ENCODE data around the gene SPEM1.

SPEM1 gene

DNA sequence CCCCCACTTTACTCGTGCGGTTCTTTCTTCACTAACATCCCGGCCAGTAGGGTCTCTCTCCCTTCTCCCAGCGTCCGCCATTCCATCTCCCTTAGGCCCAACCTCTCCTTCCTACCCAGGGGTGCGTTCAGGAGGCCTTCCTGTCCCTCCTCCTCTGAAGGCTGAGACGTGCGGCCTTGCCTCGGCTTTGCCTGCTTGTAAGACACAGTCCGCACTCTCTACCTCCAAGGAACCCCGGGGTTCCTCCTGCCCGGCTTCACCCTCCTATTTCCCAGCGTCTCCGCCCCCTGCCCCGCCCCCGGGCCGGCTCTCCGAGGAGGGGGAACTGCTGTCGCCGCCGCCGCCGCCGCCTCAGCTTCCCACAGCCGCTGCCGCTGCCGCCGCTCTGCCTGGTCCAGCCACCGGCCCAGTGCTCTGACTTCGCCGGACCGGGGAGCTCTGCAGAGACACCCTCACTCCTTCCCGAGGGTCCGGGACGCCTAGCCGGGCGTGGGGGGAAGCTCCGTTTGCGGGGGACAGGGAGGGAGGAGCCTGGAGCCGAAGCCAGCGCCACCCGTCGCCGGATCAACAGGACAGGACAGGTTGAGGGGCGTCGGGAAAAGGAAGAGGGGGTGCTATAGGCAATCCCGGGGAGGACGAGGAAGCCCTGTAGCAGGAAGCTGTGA lies 18.0 kb downstream of the SPEM1 start:
- Histone ChIP-seq H3K79me1 (ENCODE audit: low read depth, low read length) (no peaks in the 10 kb centered on the region), H3K14ac (ENCODE audit: low read length) (peak overlapping the region; percentile 99), H3K36me3 (replicated peaks in 1 of 2; ENCODE audit: control insufficient read depth in 2 of 2, insufficient read depth in 2 of 2, low read length in 2 of 2) (no peaks in the 10 kb centered on the region), H3K9me3 (replicated peaks in 1 of 2; ENCODE audit: control insufficient read depth in 2 of 2, insufficient read depth in 1 of 2, low read depth in 1 of 2, low read length in 2 of 2) (peaks cover 0 to 4% of the 10 kb centered on the region in 2 donors), H2BK120ac (ENCODE audit: low read depth, low read length) (no peak overlapping the region), H3K23ac (ENCODE audit: low read depth, low read length, poor library complexity) (peak overlapping the region; percentile 89), H3K27ac (replicated peaks; ENCODE audit: low read length) (no peak overlapping the region), H3K9ac (ENCODE audit: low read depth, low read length, poor library complexity) (peak overlapping the region; percentile 84), H2BK15ac (ENCODE audit: low read length) (peak overlapping the region; percentile 95), H2AFZ (ENCODE audit: low read length) (peak overlapping the region; percentile 96), H2BK12ac (ENCODE audit: low read length) (no peak overlapping the region), H3K18ac (ENCODE audit: low read length) (peak overlapping the region; percentile 95), H3K27me3 (ENCODE audit: control insufficient read depth in 3 of 3, insufficient read depth in 3 of 3, low read depth in 1 of 3, low read length in 3 of 3) (peaks cover 29 to 47% (median 38%) of the 10 kb centered on the region in 3 experiments), H2AK5ac (ENCODE audit: low read depth, low read length) (peak overlapping the region; percentile 19), H3K4ac (ENCODE audit: low read length) (no peak overlapping the region), H4K8ac (ENCODE audit: low read depth, low read length) (no peak overlapping the region), H2BK5ac (ENCODE audit: low read length) (no peak overlapping the region), H4K91ac (ENCODE audit: low read depth, low read length, poor library complexity) (no peak overlapping the region), H3K4me1 (ENCODE audit: control insufficient read depth in 2 of 2, insufficient read depth in 1 of 2, low read depth in 1 of 2, low read length in 2 of 2) (peaks cover 25 to 29% of the 10 kb centered on the region in 2 donors), H3K4me3 (ENCODE audit: low read length in 2 of 2) (peak overlapping the region; percentile 45 to 75), H3K4me2 (ENCODE audit: insufficient read depth, low read length, poor library complexity, severe bottlenecking) (peak overlapping the region; percentile 93)
- WGBS, 2 donors (ENCODE audit: extremely low coverage in 2 of 2, insufficient read length in 2 of 2, insufficient replicate concordance in 1 of 2): no CpG with 5 or more reads among the region's 48 CpGs
- DNase-seq (ENCODE audit: low spot score): peak; percentile 58

DNA sequence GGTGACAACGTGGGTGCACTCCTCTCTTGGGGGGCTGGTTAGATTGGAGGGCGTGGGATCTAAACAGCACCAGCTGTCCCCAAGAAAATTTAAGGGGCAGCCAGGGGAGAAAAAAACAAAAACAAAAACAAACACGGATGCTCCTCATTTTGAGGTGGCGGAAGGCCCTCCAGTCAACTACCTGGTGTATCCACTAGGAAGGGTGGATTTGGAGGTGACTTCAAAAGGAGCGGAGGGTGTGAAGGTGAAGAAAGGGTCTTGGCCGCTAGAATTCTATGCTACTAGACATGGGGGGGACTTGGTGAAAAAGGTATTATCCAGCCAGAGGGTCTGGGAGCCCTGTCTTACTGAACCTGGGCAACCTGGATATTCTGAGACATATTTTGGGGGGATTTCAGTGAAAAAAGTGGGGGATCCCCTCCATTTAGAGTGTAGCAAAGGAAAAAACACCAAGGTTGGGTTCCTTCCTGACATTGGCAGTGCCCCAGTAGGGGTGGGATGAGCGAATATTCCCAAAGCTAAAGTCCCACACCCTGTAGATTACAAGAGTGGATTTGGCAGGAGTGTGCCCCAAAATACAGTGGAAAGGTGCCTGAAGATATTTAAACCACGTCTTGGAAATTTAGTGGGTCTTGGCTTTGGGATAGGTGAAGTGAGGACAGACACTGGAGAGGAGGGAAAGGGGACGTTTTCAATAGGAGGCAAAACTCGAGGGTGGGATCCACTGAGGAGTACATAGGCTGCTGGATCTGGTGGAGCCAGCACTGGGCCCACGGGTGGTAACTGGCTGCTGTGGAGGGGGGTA lies 18.7 kb downstream of the SPEM1 start:
- peak overlapping the region; percentile 95 for H3K18ac ChIP-seq (ENCODE audit: low read length)
- H2BK5ac ChIP-seq (ENCODE audit: low read length): no peak overlapping the region
- H3K14ac ChIP-seq (ENCODE audit: low read length): no peak overlapping the region
- no peak overlapping the region for H3K27ac ChIP-seq (replicated peaks; ENCODE audit: low read length)
- peak overlapping the region; percentile 89 for H3K23ac ChIP-seq (ENCODE audit: low read depth, low read length, poor library complexity)
- no peak overlapping the region for H4K8ac ChIP-seq (ENCODE audit: low read depth, low read length)
- H3K4me1 ChIP-seq (ENCODE audit: control insufficient read depth in 2 of 2, insufficient read depth in 1 of 2, low read depth in 1 of 2, low read length in 2 of 2): peaks cover 25 to 29% of the 10 kb centered on the region in 2 donors
- peaks cover 0 to 4% of the 10 kb centered on the region in 2 donors for H3K9me3 ChIP-seq (replicated peaks in 1 of 2; ENCODE audit: control insufficient read depth in 2 of 2, insufficient read depth in 1 of 2, low read depth in 1 of 2, low read length in 2 of 2)
- no peak overlapping the region for H3K9ac ChIP-seq (ENCODE audit: low read depth, low read length, poor library complexity)
- DNase-seq (ENCODE audit: low spot score): no peak
- no peak overlapping the region for H2BK120ac ChIP-seq (ENCODE audit: low read depth, low read length)
- WGBS, 2 donors (ENCODE audit: extremely low coverage in 2 of 2, insufficient read length in 2 of 2, insufficient replicate concordance in 1 of 2): no CpG with 5 or more reads among the region's 11 CpGs
- H3K79me1 ChIP-seq (ENCODE audit: low read depth, low read length): no peaks in the 10 kb centered on the region
- H3K27me3 ChIP-seq (ENCODE audit: control insufficient read depth in 3 of 3, insufficient read depth in 3 of 3, low read depth in 1 of 3, low read length in 3 of 3): peaks cover 29 to 49% (median 42%) of the 10 kb centered on the region in 3 experiments
- H3K4ac ChIP-seq (ENCODE audit: low read length): no peak overlapping the region
- peak overlapping the region; percentile 89 for H2AK5ac ChIP-seq (ENCODE audit: low read depth, low read length)
- no peak overlapping the region for H2BK12ac ChIP-seq (ENCODE audit: low read length)
- peak overlapping the region; percentile 97 for H3K4me2 ChIP-seq (ENCODE audit: insufficient read depth, low read length, poor library complexity, severe bottlenecking)
- H2BK15ac ChIP-seq (ENCODE audit: low read length): peak overlapping the region; percentile 95
- peak overlapping the region; percentile 75 to 96 for H3K4me3 ChIP-seq (ENCODE audit: low read length in 2 of 2)
- no peak overlapping the region for H4K91ac ChIP-seq (ENCODE audit: low read depth, low read length, poor library complexity)
- peak overlapping the region; percentile 96 for H2AFZ ChIP-seq (ENCODE audit: low read length)
- H3K36me3 ChIP-seq (replicated peaks in 1 of 2; ENCODE audit: control insufficient read depth in 2 of 2, insufficient read depth in 2 of 2, low read length in 2 of 2): no peaks in the 10 kb centered on the region

DNA sequence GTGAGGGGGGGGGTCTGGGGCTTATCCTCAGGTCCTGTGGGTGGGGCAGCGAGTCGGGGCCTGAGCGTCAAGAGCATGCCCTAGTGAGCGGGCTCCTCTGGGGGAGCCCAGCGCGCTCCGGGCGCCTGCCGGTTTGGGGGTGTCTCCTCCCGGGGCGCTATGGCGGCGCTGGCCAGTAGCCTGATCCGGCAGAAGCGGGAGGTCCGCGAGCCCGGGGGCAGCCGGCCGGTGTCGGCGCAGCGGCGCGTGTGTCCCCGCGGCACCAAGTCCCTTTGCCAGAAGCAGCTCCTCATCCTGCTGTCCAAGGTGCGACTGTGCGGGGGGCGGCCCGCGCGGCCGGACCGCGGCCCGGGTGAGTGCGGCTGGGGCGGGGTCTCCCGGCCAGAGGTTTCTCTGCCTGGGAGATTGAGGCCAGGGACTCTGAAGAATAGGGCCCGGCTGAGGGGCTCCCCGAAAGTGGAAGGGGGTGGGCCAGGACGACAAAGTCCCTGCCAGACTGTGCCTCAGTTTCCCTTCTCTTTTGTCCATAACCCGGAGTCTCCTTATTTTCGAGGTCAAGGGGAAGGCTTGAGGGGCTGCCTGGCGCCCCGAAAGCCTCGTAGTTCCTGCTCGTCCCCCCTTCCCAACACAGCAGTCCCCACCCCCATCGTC lies 19.5 kb downstream of the SPEM1 start, which contains the start of gene FGF11:
Gene FGF11, plus strand, starts transcription at position 51 of the 651 bp plus-strand sequence. Its CDS starts 109 bp downstream, at position 160.
- Histone ChIP-seq H4K91ac (ENCODE audit: low read depth, low read length, poor library complexity) (peak within 1 kb of the TSS; percentile 9), H4K8ac (ENCODE audit: low read depth, low read length) (peak within 1 kb of the TSS; percentile 87), H3K27me3 (ENCODE audit: control insufficient read depth in 3 of 3, insufficient read depth in 3 of 3, low read depth in 1 of 3, low read length in 3 of 3) (peaks cover 29 to 49% (median 44%) of the 10 kb centered on the region in 3 experiments), H3K79me1 (ENCODE audit: low read depth, low read length) (no peaks in the 10 kb centered on the region), H3K18ac (ENCODE audit: low read length) (peak within 1 kb of the TSS; percentile 100), H3K9ac (ENCODE audit: low read depth, low read length, poor library complexity) (peak within 1 kb of the TSS; percentile 96), H2AK5ac (ENCODE audit: low read depth, low read length) (peak within 1 kb of the TSS; percentile 89), H3K23ac (ENCODE audit: low read depth, low read length, poor library complexity) (peak within 1 kb of the TSS; percentile 89), H2BK15ac (ENCODE audit: low read length) (peak within 1 kb of the TSS; percentile 95), H3K14ac (ENCODE audit: low read length) (peak within 1 kb of the TSS; percentile 99), H3K27ac (replicated peaks; ENCODE audit: low read length) (no peak within 1 kb of the TSS), H2BK5ac (ENCODE audit: low read length) (peak within 1 kb of the TSS; percentile 83), H2BK120ac (ENCODE audit: low read depth, low read length) (peak within 1 kb of the TSS; percentile 74), H2BK12ac (ENCODE audit: low read length) (peak within 1 kb of the TSS; percentile 16), H3K9me3 (replicated peaks in 1 of 2; ENCODE audit: control insufficient read depth in 2 of 2, insufficient read depth in 1 of 2, low read depth in 1 of 2, low read length in 2 of 2) (peaks cover 0 to 4% of the 10 kb centered on the region in 2 donors), H3K36me3 (replicated peaks in 1 of 2; ENCODE audit: control insufficient read depth in 2 of 2, insufficient read depth in 2 of 2, low read length in 2 of 2) (no peaks in the 10 kb centered on the region), H3K4me1 (ENCODE audit: control insufficient read depth in 2 of 2, insufficient read depth in 1 of 2, low read depth in 1 of 2, low read length in 2 of 2) (peaks cover 26 to 31% of the 10 kb centered on the region in 2 donors), H3K4ac (ENCODE audit: low read length) (no peak within 1 kb of the TSS), H2AFZ (ENCODE audit: low read length) (peak within 1 kb of the TSS; percentile 97), H3K4me3 (ENCODE audit: low read length in 2 of 2) (peak within 1 kb of the TSS; percentile 96 to 98), H3K4me2 (ENCODE audit: insufficient read depth, low read length, poor library complexity, severe bottlenecking) (peak within 1 kb of the TSS; percentile 97)
- no CpG with 5 or more reads among the region's 50 CpGs for WGBS, 2 donors (ENCODE audit: extremely low coverage in 2 of 2, insufficient read length in 2 of 2, insufficient replicate concordance in 1 of 2)
- DNase-seq (ENCODE audit: low spot score): no peak

All from neuronal stem cell (in vitro differentiated cells).